Activated CD4-positive, alpha-beta T cell treated with anti-CD3 and anti-CD28 coated beads, Interleukin-2, amount 10 ng/mL, durations not matched to agents 24 days and 14 days (primary cell): ENCODE results near the gene PNPLA7. TPM values are rescaled to one million over a fixed set of nuclear protein-coding genes. Genes with fewer than 3 reads are reported as not detected.

ENCODE experiments used
- DNase-seq: peaks from one replicate; pipeline ENCODE4 v3.0.0; 2022
- H3K27ac Mint-ChIP-seq: one replicate; pipeline ENCODE4 v1.8.0; 2022; ENCODE audit warnings: mild to moderate bottlenecking, mixed read lengths
- H3K27me3 Mint-ChIP-seq: one replicate; pipeline ENCODE4 v1.8.0; 2022; ENCODE audit warnings: mixed read lengths
- H3K36me3 Mint-ChIP-seq: one replicate; pipeline ENCODE4 v1.8.0; 2022; ENCODE audit warnings: low read depth, mild to moderate bottlenecking, mixed read lengths
- H3K4me1 Mint-ChIP-seq: one replicate; pipeline ENCODE4 v1.8.0; 2021; ENCODE audit warnings: mixed read lengths
- H3K4me3 Mint-ChIP-seq: one replicate; pipeline ENCODE4 v1.8.0; 2022; ENCODE audit warnings: mild to moderate bottlenecking, moderate library complexity, mixed read lengths
- H3K9me3 Mint-ChIP-seq: one replicate; pipeline ENCODE4 v1.8.0; 2021; ENCODE audit warnings: mixed read lengths
- intact Hi-C: fragments of 100-400 bp; cut with micrococcal nuclease; formaldehyde crosslinking; loops from one replicate; pipeline ENCODE4 v1.15.1; 2023
- total RNA-seq: library from RNA; stranded (reverse); gene quantifications from 2 replicates; pipeline ENCODE4 v1.2.3, GENCODE V29; 2022

Gene PNPLA7
- total RNA-seq, 1 donor from 2014 or later = 1.7 TPM

DNA sequence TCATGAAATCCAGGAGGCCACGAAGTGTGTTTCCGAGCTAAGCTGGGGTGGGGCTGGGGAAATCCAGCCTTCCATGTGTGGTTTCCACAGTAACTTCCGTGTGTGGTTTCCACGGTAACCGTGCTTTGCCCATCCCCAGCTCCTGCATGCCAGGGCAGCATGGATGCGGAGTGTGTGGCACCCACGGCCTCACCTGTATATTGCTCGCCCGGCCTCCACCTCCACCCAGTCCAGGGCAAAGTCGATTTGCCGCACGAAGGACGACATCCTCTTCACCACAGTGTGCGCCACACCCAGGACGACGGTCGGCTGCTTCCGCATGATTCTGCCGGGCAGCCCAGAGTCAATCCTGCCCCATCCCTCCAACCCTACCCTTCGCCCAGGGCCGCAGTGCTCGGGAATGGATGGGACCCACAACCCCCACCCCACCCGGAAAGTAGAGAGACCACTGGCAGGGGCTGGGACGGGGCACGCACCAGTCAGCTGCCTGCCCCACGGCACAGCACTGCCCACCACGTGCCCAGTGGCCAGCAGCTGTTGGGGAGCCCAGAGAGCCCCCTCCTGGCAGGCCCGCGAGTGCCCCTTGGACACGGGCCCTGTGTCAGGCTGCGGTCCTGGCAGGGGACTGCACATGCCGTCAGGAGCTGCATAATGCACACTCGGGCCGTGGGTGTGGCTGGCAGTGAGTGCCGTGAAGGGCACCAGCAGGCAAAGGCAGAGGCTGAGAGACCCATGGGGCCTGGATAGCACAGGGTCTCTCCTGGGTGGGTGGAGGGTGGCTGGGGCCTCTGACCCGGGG lies 52.1 kb downstream of the PNPLA7 start:
- H3K27me3 Mint-ChIP-seq = no peaks in the 10 kb centered on the region
- no peak for DNase-seq
- H3K9me3 Mint-ChIP-seq = no peaks in the 10 kb centered on the region
- intact Hi-C loops = no loop called here
- H3K36me3 Mint-ChIP-seq = no peaks in the 10 kb centered on the region
- H3K4me3 Mint-ChIP-seq = no peak overlapping the region
- peaks cover 5% of the 10 kb centered on the region for H3K4me1 Mint-ChIP-seq
- H3K27ac Mint-ChIP-seq = no peak overlapping the region

DNA sequence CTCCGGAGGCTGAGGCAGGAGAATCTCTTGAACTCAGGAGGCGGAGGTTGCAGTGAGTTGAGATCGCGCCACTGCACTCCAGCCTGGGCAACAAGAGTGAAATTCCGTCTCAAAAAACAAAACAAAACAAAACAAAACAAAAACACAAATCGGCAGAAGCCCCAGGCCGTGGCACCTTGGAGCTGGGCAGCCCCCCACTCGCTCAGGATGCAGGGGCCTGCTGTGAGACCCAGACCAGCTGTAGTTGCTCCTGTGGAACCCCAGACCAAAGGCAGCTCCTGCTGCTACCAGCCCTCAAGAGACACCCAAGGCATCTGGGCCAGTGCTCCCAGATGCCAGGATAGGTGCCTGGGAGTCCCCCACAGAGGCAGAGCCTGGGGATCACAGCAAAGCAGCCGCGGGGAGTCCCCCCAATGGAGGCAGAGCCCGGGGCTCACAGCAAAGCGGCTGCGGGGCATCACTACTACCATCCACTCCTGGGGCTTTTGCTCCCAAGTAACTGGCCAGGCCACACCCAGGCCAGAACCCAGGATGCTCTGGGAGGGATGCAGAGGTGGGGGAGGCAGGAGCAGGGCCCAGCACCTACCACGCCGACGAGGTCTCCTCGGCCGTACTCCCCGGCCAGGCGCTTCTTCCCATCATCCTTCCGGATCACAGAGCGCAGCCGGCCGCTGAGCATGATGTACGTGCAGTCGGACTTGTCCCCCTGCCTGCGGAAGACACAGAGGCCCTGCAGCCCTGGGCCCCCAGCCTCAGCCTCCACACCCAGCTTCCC lies 53.4 kb downstream of the PNPLA7 start:
- Mint-ChIP-seq H3K27ac (no peak overlapping the region), H3K4me1 (peaks cover 6% of the 10 kb centered on the region), H3K36me3 (no peaks in the 10 kb centered on the region), H3K27me3 (no peaks in the 10 kb centered on the region), H3K4me3 (no peak overlapping the region), H3K9me3 (no peaks in the 10 kb centered on the region)
- intact Hi-C loops = no loop called here
- DNase-seq = no peak

DNA sequence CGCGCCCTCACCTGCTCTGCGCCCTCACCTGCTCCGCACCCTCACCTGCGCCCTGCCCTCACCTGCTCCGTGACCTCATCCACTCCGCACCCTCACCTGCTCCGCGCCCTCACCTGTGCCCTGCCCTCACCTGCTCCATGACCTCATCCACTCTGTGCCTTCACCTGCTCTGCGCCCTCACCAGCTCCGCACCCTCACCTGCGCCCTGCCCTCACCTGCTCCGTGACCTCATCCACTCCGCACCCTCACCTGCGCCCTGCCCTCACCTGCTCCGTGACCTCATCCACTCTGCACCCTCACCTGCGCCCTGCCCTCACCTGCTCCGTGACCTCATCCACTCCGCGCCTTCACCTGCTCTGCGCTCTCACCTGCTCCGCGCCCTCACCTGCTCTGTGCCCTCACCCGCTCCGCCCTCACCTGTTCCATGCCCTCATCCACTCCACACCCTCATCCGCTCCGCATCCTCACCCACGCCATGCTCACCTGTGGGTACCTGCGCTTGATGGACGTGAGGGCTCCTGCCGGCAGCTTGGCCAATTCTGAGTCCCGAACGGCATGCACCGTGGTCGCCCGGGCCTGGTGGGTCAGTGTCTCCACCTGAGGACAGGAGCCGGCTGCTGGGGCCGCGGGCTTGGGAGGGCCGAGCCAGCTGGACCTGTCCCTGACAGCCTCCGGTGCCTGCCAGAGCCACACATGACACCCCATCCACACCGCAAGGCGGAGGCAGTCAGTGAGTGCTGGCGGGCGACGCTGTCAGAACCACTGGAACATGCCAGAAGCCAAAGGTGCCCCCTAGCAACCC lies 55.5 kb downstream of the PNPLA7 start:
- intact Hi-C loops = no loop called here
- Mint-ChIP-seq H3K4me1 (peaks cover 17% of the 10 kb centered on the region), H3K4me3 (no peak overlapping the region), H3K27me3 (no peaks in the 10 kb centered on the region), H3K36me3 (no peaks in the 10 kb centered on the region), H3K27ac (peak overlapping the region; percentile 29), H3K9me3 (no peaks in the 10 kb centered on the region)
- DNase-seq = no peak

DNA sequence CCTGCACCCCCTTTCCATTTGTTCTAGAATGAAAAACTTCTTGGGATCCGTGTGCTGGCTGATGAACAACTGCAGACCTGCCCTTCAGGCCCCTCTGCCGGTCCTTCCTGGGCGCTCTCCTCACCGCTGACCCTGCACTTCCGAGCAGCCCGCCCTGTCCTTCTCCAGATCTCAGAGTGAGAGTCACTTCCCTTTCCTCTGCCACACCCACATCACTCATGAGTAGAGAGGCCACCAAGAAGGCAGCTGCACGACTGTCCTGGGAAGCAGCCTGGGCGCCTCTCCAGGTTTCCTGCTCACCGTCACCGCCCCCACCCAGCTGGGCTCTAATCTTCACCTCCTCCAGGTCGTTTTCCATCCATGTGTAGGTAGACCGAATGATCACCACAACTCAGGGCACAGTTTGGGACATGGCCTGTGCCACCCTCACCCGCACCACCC lies 56.1 kb downstream of the PNPLA7 start:
- H3K27ac Mint-ChIP-seq = peak overlapping the region; percentile 29
- H3K27me3 Mint-ChIP-seq = no peaks in the 10 kb centered on the region
- no peaks in the 10 kb centered on the region for H3K9me3 Mint-ChIP-seq
- no peaks in the 10 kb centered on the region for H3K36me3 Mint-ChIP-seq
- intact Hi-C loops = no loop called here
- H3K4me3 Mint-ChIP-seq = peak overlapping the region; percentile 31
- H3K4me1 Mint-ChIP-seq = peaks cover 17% of the 10 kb centered on the region
- DNase-seq = peak; percentile 64

DNA sequence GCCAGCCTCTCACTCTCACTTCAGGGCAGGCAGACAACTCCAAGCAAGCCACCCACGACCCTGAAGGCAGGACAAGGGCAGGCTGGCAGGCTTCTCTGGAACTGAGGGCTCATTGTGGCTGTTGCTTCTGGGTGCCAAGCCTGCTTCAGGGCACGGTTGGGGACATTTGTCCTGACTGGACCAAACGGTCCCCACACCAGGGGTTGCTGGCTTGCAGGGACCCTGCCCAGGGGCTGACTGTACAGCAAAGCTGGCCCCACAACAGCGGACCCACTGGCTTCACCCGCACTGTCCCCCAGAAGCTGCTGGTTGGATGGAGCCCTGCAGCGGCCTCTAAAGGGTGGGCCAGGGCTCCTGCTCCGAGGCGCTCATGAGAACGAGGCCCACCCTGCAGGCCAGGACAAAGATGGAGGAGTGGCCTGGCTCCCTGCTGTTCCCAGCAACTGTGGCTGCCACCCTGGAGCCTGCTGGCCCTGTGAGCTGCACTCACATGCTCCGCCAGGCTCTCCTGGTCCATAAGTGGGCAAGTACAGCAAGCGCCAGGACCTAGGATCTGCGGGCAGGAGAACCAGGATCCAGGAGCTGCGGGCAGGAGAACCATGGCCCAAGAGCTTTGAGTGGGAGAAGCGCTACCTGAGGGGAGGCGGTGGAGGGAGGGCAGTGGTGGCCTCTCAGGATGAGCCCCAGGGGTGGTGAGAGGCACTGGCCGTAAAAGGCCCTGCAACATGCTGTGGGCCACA lies 56.7 kb downstream of the PNPLA7 start:
- Mint-ChIP-seq H3K4me1 (peaks cover 17% of the 10 kb centered on the region), H3K9me3 (no peaks in the 10 kb centered on the region), H3K36me3 (no peaks in the 10 kb centered on the region), H3K27me3 (no peaks in the 10 kb centered on the region), H3K27ac (no peak overlapping the region), H3K4me3 (no peak overlapping the region)
- no peak for DNase-seq
- intact Hi-C loops = no loop called here

DNA sequence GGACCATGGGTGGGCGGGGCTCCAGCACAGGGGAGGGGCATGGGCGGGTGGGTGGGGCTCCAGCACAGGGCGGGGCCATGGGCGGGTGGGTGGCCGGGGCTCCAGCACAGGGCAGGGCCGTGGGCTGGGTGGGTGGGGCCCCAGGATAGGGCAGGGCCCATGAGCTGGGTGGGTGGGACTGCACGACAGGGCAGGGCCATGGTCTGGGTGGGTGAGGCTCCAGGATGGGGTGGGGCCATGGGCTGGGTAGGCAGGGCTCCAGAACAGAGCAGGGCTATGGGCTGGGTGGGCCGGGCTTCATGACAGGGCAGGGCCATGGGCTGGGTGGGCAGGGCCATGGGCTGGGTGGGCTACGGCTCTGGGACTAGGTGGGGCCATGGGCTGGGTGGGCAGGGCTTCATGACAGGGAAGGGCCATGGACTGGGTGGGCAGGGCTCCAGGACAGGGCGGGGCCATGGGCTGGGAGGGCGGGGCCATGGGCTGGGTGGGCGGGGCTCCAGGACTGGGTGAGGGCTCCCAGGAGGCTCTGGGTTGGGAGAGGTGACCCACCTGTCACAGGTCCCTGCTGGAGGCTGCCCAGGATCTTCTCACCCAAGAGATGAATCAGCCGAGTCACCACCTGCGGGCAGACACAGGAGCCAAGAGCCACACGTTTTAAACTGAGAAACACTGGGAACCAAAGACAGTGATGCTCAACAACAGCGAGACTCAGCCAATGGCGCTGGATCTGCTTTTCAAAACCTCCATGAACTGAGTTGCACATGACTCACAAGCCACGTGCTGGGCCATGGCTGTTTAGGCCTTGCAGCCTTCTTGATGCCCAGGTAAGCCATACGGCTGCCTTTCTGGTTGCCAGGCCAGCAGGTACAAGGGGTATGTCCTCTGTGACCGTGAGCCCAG lies 57.5 kb downstream of the PNPLA7 start:
- peaks cover 17% of the 10 kb centered on the region for H3K4me1 Mint-ChIP-seq
- peak; percentile 73 for DNase-seq
- no peaks in the 10 kb centered on the region for H3K27me3 Mint-ChIP-seq
- H3K27ac Mint-ChIP-seq = no peak overlapping the region
- H3K36me3 Mint-ChIP-seq = no peaks in the 10 kb centered on the region
- intact Hi-C loops = no loop called here
- no peaks in the 10 kb centered on the region for H3K9me3 Mint-ChIP-seq
- H3K4me3 Mint-ChIP-seq = no peak overlapping the region

DNA sequence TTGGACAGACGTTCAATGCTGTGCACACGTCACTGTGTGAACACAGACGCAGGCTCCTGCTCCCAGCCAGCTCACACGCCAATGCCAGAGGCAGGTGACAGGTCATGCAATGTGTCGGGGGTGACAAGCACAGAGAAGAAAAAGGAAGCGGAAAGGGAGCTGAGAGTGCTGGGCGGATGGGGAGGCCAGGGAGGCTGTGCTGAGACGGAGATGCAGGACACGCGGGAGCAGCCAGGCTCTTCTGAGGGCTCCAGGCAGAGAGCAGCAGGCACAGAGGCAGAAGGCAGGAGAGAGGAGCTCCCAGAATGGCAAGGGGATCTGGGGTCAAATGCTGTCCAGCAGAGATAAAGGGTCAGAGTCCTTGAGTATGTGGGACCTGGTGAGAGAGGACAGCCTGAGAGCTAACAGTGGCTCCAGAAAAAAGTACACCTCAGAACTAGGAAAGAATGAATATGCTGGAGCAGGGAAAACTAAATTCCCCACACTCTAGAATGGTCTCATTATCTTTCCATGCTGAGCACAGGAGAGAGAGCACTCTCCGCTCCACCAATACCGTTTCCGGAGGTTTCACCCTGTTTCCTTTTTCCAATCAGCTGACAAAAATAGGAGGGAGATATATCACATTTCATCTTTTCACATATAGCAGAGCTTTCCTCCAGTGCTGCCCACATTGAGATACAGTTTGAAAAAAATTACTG lies 58.3 kb downstream of the PNPLA7 start:
- no peaks in the 10 kb centered on the region for H3K9me3 Mint-ChIP-seq
- intact Hi-C loops = no loop called here

DNA sequence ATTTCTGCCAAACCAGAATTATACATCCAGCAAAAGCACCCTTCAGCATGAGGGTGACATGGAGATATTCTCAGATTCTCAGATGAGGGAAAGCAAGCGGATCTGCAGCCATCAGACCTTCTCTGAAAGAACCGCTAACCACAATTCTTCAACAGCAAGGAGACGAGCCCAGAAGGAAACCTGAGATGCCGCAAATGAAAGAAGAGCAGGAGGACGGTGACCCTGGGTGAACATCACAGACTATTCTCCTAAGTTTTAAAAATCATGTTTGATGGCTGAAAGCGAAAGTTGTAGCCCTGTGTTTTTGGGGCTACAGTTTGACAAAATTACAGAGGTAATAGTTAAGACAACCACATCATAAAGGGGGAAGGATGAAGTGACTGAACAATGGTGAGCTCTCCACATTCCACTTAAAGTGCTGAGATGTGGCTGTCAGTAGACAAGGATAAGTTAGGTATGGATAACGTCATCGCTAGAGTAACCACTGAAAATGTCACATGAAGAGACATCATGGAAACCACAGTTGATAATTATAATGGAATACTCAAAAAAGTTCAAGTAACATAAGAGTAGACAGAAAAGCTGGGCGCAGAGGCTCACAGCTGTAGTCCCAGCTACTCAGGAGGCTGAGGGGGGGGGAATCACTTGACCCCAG lies 59.5 kb downstream of the PNPLA7 start:
- Mint-ChIP-seq H3K4me1 (peaks cover 17% of the 10 kb centered on the region), H3K9me3 (no peaks in the 10 kb centered on the region), H3K36me3 (no peaks in the 10 kb centered on the region), H3K27me3 (no peaks in the 10 kb centered on the region), H3K27ac (no peak overlapping the region), H3K4me3 (no peak overlapping the region)
- DNase-seq = no peak
- intact Hi-C loops = no loop called here

More for the DNA sequence above, 58.3 kb downstream of the PNPLA7 start:
- H3K4me3 Mint-ChIP-seq = no peak overlapping the region
- H3K4me1 Mint-ChIP-seq = peaks cover 17% of the 10 kb centered on the region
- H3K27me3 Mint-ChIP-seq = no peaks in the 10 kb centered on the region
- no peak for DNase-seq
- no peaks in the 10 kb centered on the region for H3K36me3 Mint-ChIP-seq
- H3K27ac Mint-ChIP-seq = no peak overlapping the region

DNA sequence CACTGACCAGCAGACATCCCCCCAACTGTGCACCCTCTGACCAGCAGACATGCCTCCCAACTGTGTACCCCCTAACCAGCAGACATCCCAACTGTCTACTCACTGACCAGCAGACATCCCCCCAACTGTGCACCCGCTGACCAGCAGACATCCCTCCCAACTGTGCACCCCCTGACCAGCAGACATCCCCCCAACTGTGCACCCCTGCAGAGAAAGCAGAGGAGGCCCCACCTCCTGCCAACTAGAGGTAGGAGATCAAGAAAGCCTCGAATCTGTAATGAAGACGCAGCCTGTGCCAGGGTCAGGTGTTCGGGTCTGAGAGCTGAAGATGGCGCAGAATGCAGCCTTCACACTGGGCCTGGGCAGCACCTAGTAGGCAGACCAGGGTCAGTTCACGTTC lies 61.3 kb downstream of the PNPLA7 start:
- Mint-ChIP-seq H3K27me3 (no peaks in the 10 kb centered on the region), H3K4me3 (no peak overlapping the region), H3K36me3 (no peaks in the 10 kb centered on the region), H3K27ac (no peak overlapping the region), H3K4me1 (peaks cover 14% of the 10 kb centered on the region), H3K9me3 (no peaks in the 10 kb centered on the region)
- DNase-seq = no peak
- intact Hi-C loops = no loop called here

DNA sequence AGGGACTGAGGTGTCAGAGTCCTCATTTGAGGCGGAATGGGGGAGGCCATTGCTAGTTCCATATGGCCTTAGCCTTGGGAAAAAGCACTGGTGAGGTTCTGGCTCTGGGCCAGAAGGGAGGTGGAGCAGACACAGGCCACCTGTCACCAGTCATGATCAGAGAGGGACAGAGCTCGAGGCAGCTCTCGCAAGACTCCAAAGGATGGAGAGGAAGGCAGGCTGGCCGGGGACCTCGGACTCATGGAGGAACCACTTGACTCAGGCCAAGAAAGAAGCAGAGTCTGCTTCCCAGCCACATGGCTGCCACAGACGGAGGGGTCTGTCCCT lies 61.9 kb downstream of the PNPLA7 start:
- no peak overlapping the region for H3K27ac Mint-ChIP-seq
- no peak overlapping the region for H3K4me3 Mint-ChIP-seq
- intact Hi-C loops = no loop called here
- no peaks in the 10 kb centered on the region for H3K9me3 Mint-ChIP-seq
- no peaks in the 10 kb centered on the region for H3K36me3 Mint-ChIP-seq
- peaks cover 14% of the 10 kb centered on the region for H3K4me1 Mint-ChIP-seq
- DNase-seq = no peak
- no peaks in the 10 kb centered on the region for H3K27me3 Mint-ChIP-seq

DNA sequence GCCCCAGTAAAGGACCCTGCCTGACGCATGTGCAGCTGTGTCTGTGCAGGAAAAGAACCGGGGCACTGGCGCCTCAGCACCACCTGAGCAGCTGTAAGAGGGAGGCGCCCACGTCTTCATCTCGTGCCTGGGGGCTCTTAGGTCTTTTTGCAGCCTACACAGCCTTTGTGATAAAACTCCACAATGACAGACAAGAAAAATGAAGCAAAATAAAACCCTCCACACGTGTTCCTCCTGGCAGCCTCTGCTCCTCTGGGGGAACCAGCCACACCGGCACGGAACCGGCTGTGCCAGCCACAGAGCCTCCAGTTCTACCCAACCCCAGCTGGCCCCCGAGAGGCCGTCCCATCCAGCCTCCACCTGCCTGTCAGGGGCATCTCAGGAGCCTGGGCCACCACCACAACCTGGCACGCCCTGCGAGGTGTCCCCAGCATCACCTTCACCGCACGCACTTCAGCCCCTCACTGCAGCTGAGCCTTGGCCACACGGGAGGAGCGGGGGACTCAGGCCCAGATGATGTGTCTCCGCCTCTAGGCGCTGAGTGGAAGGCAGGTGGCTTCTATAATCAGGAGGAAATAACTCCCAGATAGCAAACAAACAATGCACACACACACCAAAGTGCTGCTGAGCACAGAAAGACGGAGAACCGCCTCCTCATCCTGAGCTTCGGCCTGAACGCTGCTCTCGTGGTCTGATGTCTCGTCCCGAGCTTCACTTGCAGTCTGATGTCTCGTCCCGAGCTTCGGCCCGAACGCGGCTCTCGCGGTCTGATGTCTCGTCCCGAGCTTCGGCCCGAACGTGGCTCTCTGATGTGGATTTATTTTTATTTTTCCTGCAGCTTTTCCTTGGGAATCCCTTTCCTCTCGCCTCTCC lies 62.5 kb downstream of the PNPLA7 start:
- H3K4me1 Mint-ChIP-seq = peaks cover 14% of the 10 kb centered on the region
- H3K9me3 Mint-ChIP-seq = no peaks in the 10 kb centered on the region
- H3K27me3 Mint-ChIP-seq = no peaks in the 10 kb centered on the region
- no peak for DNase-seq
- intact Hi-C loops = no loop called here
- no peak overlapping the region for H3K27ac Mint-ChIP-seq
- H3K36me3 Mint-ChIP-seq = no peaks in the 10 kb centered on the region
- H3K4me3 Mint-ChIP-seq = no peak overlapping the region
